GM12878 (cell line): ENCODE data around the gene OR52D1.

Experiments
- CHD4 ChIP-seq: fragments of 200-600 bp; sonication (generic); IDR thresholded peaks from 2 replicates; pipeline ENCODE4 v1.6.1; 2016; ENCODE audit warnings: mild to moderate bottlenecking
- EZH2 ChIP-seq: IDR thresholded peaks from 2 replicates; pipeline ENCODE4 v1.6.1; 2012; ENCODE audit warnings: low read depth, mild to moderate bottlenecking, control low read depth, inconsistent platforms, low read length, borderline replicate concordance; ENCODE audit not compliant: control insufficient read depth
- GATAD2B ChIP-seq: fragments of 450-650 bp; conservative IDR thresholded peaks from 2 replicates; pipeline ENCODE4 v1.6.1; 2017; ENCODE audit warnings: low read depth, mild to moderate bottlenecking, moderate library complexity
- POLR2A ChIP-seq: IDR thresholded peaks from 2 replicates; pipeline ENCODE4 v1.6.1; 2011; ENCODE audit warnings: low read depth, mild to moderate bottlenecking, low read length
- TF ChIP-seq, protein P1 (sequence below), 3 experiments: IDR thresholded peaks in 2 of 3; conservative IDR thresholded peaks in 1 of 3; 2 replicates each; pipeline ENCODE4 v1.5.1; 2011; ENCODE audit warnings: low read depth in 3 of 3, low read length in 3 of 3, mild to moderate bottlenecking in 3 of 3, control low read depth in 2 of 3, moderate library complexity in 2 of 3, inconsistent platforms in 1 of 3, mixed read lengths in 1 of 3; ENCODE audit not compliant: control insufficient read depth in 2 of 3, insufficient read depth in 1 of 3; ENCODE audit errors: extremely low read depth in 1 of 3

DNA sequence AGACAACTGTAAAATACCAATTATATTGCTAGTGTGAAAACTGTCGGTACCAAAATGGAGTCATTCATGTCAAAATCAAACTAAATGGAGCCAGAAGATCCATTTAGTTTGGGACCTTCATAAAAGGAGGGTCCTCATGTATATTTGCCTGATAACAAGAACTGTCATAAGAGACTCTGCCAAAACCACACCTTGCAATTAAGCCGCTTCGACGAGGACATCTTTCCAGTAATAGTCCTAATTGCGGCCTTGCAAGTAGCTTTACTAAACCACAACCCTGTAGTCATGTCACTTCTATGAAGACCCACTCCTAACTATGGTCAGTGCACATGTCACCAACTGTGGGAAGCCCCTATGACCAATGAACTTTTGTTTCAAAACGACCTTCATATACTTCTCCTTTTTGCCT is 11.9 kb downstream of the OR52D1 start:
- no peak for TF ChIP-seq EZH2
- TF ChIP-seq GATAD2B, result no peak
- TF ChIP-seq, protein P1, sequence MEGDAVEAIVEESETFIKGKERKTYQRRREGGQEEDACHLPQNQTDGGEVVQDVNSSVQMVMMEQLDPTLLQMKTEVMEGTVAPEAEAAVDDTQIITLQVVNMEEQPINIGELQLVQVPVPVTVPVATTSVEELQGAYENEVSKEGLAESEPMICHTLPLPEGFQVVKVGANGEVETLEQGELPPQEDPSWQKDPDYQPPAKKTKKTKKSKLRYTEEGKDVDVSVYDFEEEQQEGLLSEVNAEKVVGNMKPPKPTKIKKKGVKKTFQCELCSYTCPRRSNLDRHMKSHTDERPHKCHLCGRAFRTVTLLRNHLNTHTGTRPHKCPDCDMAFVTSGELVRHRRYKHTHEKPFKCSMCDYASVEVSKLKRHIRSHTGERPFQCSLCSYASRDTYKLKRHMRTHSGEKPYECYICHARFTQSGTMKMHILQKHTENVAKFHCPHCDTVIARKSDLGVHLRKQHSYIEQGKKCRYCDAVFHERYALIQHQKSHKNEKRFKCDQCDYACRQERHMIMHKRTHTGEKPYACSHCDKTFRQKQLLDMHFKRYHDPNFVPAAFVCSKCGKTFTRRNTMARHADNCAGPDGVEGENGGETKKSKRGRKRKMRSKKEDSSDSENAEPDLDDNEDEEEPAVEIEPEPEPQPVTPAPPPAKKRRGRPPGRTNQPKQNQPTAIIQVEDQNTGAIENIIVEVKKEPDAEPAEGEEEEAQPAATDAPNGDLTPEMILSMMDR (IDR thresholded peaks at IDR 0.05 in 2 of 3, conservative IDR thresholded peaks at IDR 0.05 in 1 of 3; ENCODE audit: control insufficient read depth in 2 of 3, extremely low read depth in 1 of 3, insufficient read depth in 1 of 3, low read depth in 3 of 3, low read length in 3 of 3), result no peak
- no peak for TF ChIP-seq POLR2A
- no peak for TF ChIP-seq CHD4
